Spleen (tissue), 11 donors: Measurements from ENCODE around the gene FGD5. TPM values are rescaled to one million over a fixed set of nuclear protein-coding genes. Genes with fewer than 3 reads are reported as not detected.

ENCODE experiments used
- DNase-seq: peaks from one replicate; pipeline ENCODE4 v3.0.0-alpha.2; 2020
- H3K27ac ChIP-seq, 8 donors: fragments of 200-600 bp; sonication (generic) in 7 of 8; 1 replicate in 4 of 8; 2 replicates in 4 of 8; pipeline versions ENCODE4 v1.5.0 to v1.8.0; 2016 to 2021; ENCODE audit warnings: inconsistent platforms in 4 of 8, mild to moderate bottlenecking in 4 of 8, moderate library complexity in 1 of 8
- H3K27me3 ChIP-seq, 7 donors: fragments of 200-600 bp; sonication (generic) in 6 of 7; replicated peaks in 1 of 7; 1 replicate in 4 of 7; 2 replicates in 3 of 7; pipeline versions ENCODE4 v1.5.0 to v1.8.0; 2016 to 2021; ENCODE audit warnings: inconsistent platforms in 3 of 7, mild to moderate bottlenecking in 1 of 7
- H3K36me3 ChIP-seq, 6 donors: fragments of 200-600 bp; sonication (generic) in 5 of 6; 1 replicate in 4 of 6; 2 replicates in 2 of 6; pipeline versions ENCODE4 v1.5.0 to v1.8.0; 2016 to 2021; ENCODE audit warnings: inconsistent platforms in 2 of 6
- H3K4me1 ChIP-seq, 6 donors: fragments of 200-600 bp; sonication (generic) in 5 of 6; 1 replicate in 3 of 6; 2 replicates in 3 of 6; pipeline versions ENCODE4 v1.5.0 to v1.8.0; 2016 to 2021; ENCODE audit warnings: inconsistent platforms in 3 of 6
- H3K4me3 ChIP-seq, 8 donors: fragments of 200-600 bp; sonication (generic) in 7 of 8; 1 replicate in 4 of 8; 2 replicates in 4 of 8; pipeline versions ENCODE4 v1.5.0 to v1.8.0; 2016 to 2021; ENCODE audit warnings: inconsistent platforms in 4 of 8, mild to moderate bottlenecking in 4 of 8, moderate library complexity in 2 of 8
- H3K9me3 ChIP-seq, 8 donors: fragments of 200-600 bp; sonication (generic) in 7 of 8; 1 replicate in 4 of 8; 2 replicates in 4 of 8; pipeline versions ENCODE4 v1.5.0 to v1.8.0; 2016 to 2021; ENCODE audit warnings: inconsistent platforms in 4 of 8
- CTCF ChIP-seq, 11 experiments: fragments of 200-600 bp in 7 of 11; fragments of 450-650 bp in 4 of 11; sonication (generic) in 4 of 11; IDR thresholded peaks in 8 of 11; conservative IDR thresholded peaks in 3 of 11; 1 replicate in 7 of 11; 2 replicates in 4 of 11; pipeline versions ENCODE4 v1.4.0 to v1.8.0; 2016 to 2021; ENCODE audit warnings: antibody characterized with exemption in 11 of 11, inconsistent platforms in 4 of 11, mild to moderate bottlenecking in 1 of 11
- POLR2A ChIP-seq, 3 donors: fragments of 450-650 bp; IDR thresholded peaks; one replicate each; pipeline ENCODE4 v1.5.1; 2017; ENCODE audit warnings: antibody characterized with exemption in 3 of 3, mild to moderate bottlenecking in 1 of 3
- POLR2AphosphoS5 ChIP-seq, 3 donors: sonication (generic); formaldehyde crosslinking; IDR thresholded peaks; one replicate each; pipeline ENCODE4 v1.5.1; 2017; ENCODE audit warnings: antibody characterized with exemption in 3 of 3
- WGBS, 5 donors: extraction: QIAGEN DNeasy Blood & Tissue Kit in 3 of 5; methylation state at CpG; one replicate each; pipeline versions ENCODE4 v1.1.5 to v1.1.7; 2013 to 2018; 5-methylcytosine and 5-hydroxymethylcytosine counted together
- intact Hi-C: fragments of 100-400 bp; cut with DNase I; formaldehyde crosslinking; loops from one replicate; pipeline ENCODE4 v1.15.0; 2023; ENCODE audit warnings: low total_unique reads
- polyA plus RNA-seq, 3 donors: library from polyadenylated mRNA; stranded (reverse); fragments of 200-250 nt; gene quantifications; one replicate each; pipeline ENCODE4 v1.2.1, GENCODE V29; 2013
- total RNA-seq, 7 donors: library from RNA; depleted of rRNA in 3 of 7; stranded (reverse); fragments of >200 nt in 3 of 7; fragmentation: NEBNext Ultra II Directional in 4 of 7; extraction: Animal tissue kit (Norgen Biotek cat#: 25700) in 4 of 7; gene quantifications; one replicate each; pipeline versions ENCODE4 v1.1.0 to v1.2.1, GENCODE V29; 2016 to 2021
- donor health status: healthy with polysubstance abuse.
- donor health status: DM: no; HTN: no; CAD: no; lungs with moderate emphysema.
- donor health status: DM: no; HTN: no; CAD: no.
- donor health status: Bipolar disorder and iron deficiency.
- donor health status: healthy.
- donor health status: DM: no; HTN: no; CAD: no.
- donor health status: DM: yes; HTN: yes; CAD: no.

FGD5 gene
- total and polyA plus RNA-seq, 10 donors = 6.0 to 145 (median 63.8) TPM

- Histone ChIP-seq H3K9me3 (no peaks in the 10 kb centered on the region), H3K36me3 (peaks cover 0 to 26% (median 0%) of the 10 kb centered on the region in 6 donors), H3K4me1 (peaks cover 1 to 41% (median 28%) of the 10 kb centered on the region in 6 donors), H3K4me3 (no peak overlapping the region), H3K27me3 (no peaks in the 10 kb centered on the region), H3K27ac (no peak overlapping the region)
- no peak for DNase-seq
- TF ChIP-seq POLR2AphosphoS5 (IDR thresholded peaks at IDR 0.05) (no peak), CTCF (IDR thresholded peaks at IDR 0.05 in 8 of 11, conservative IDR thresholded peaks at IDR 0.05 in 3 of 11) (no peak), POLR2A (IDR thresholded peaks at IDR 0.05) (no peak)
- intact Hi-C loops = no loop called here
- WGBS, 5 donors = 83 to 92% (median 87%) methylated on average over 5 of the region's 5 CpGs
Measured at GRCh38 chr3:14883226-14883625, 64.5 kb downstream of the FGD5 start.

- Histone ChIP-seq H3K36me3 (peaks cover 0 to 26% (median 0%) of the 10 kb centered on the region in 6 donors), H3K4me1 (peaks cover 0 to 34% (median 18%) of the 10 kb centered on the region in 6 donors), H3K27me3 (no peaks in the 10 kb centered on the region), H3K4me3 (no peak overlapping the region), H3K9me3 (no peaks in the 10 kb centered on the region), H3K27ac (peak overlapping the region in 2 of 8 donors; percentile 13 to 30)
- DNase-seq = peak; percentile 51
- 54 to 81% (median 76%) methylated on average over 11 of the region's 11 CpGs for WGBS, 5 donors
- intact Hi-C loops = no loop called here
- no peak for TF ChIP-seq POLR2AphosphoS5 (IDR thresholded peaks at IDR 0.05)
- no peak for TF ChIP-seq POLR2A (IDR thresholded peaks at IDR 0.05)
- TF ChIP-seq CTCF (IDR thresholded peaks at IDR 0.05 in 8 of 11, conservative IDR thresholded peaks at IDR 0.05 in 3 of 11) = no peak
Measured at GRCh38 chr3:14884665-14885064, 65.9 kb downstream of the FGD5 start.

GRCh38 chr3:14885307-14885706, 66.5 kb downstream of the FGD5 start:
- Histone ChIP-seq H3K4me3 (no peak overlapping the region), H3K27me3 (no peaks in the 10 kb centered on the region), H3K36me3 (peaks cover 0 to 26% (median 0%) of the 10 kb centered on the region in 6 donors), H3K9me3 (no peaks in the 10 kb centered on the region), H3K4me1 (peaks cover 0 to 34% (median 15%) of the 10 kb centered on the region in 6 donors), H3K27ac (peak overlapping the region in 2 of 8 donors; percentile 9 to 11)
- 68 to 78% (median 75%) methylated on average over 13 of the region's 13 CpGs for WGBS, 5 donors
- peak; percentile 48 for DNase-seq
- intact Hi-C loops = no loop called here
- TF ChIP-seq POLR2A (IDR thresholded peaks at IDR 0.05) = no peak
- no peak for TF ChIP-seq CTCF (IDR thresholded peaks at IDR 0.05 in 8 of 11, conservative IDR thresholded peaks at IDR 0.05 in 3 of 11)
- TF ChIP-seq POLR2AphosphoS5 (IDR thresholded peaks at IDR 0.05) = no peak

- Histone ChIP-seq H3K27ac (no peak overlapping the region), H3K27me3 (no peaks in the 10 kb centered on the region), H3K36me3 (peaks cover 0 to 26% (median 0%) of the 10 kb centered on the region in 6 donors), H3K9me3 (no peaks in the 10 kb centered on the region), H3K4me3 (no peak overlapping the region), H3K4me1 (peaks cover 2 to 34% (median 15%) of the 10 kb centered on the region in 6 donors)
- DNase-seq = peak; percentile 47
- 89 to 94% (median 91%) methylated on average over 3 of the region's 3 CpGs for WGBS, 5 donors
- intact Hi-C loops = no loop called here
- TF ChIP-seq POLR2A (IDR thresholded peaks at IDR 0.05) = no peak
- no peak for TF ChIP-seq POLR2AphosphoS5 (IDR thresholded peaks at IDR 0.05)
- no peak for TF ChIP-seq CTCF (IDR thresholded peaks at IDR 0.05 in 8 of 11, conservative IDR thresholded peaks at IDR 0.05 in 3 of 11)
Measured at GRCh38 chr3:14886101-14886500, 67.3 kb downstream of the FGD5 start.
